ENCODE data around the gene FGF14.

DNA sequence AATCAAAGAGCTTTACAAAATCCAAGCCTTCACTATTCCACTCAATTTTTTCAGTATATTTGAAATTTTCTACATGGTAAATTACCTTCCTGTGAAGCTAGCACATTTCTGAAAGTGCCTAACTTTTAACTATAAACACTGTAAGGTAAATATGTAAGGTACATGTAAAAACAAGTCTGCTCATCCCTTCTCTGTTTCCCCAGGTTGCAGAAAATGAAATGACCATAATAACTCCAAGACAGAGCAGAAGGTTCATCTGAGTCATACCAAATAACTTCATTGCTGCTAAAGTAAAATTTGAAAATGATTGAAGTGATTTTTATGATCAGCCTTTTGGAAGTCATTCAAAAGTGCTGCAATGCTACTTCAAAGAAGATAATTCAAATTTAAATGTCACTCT is 28.6 kb downstream of the FGF14 start:
- TF ChIP-seq, protein P1, sequence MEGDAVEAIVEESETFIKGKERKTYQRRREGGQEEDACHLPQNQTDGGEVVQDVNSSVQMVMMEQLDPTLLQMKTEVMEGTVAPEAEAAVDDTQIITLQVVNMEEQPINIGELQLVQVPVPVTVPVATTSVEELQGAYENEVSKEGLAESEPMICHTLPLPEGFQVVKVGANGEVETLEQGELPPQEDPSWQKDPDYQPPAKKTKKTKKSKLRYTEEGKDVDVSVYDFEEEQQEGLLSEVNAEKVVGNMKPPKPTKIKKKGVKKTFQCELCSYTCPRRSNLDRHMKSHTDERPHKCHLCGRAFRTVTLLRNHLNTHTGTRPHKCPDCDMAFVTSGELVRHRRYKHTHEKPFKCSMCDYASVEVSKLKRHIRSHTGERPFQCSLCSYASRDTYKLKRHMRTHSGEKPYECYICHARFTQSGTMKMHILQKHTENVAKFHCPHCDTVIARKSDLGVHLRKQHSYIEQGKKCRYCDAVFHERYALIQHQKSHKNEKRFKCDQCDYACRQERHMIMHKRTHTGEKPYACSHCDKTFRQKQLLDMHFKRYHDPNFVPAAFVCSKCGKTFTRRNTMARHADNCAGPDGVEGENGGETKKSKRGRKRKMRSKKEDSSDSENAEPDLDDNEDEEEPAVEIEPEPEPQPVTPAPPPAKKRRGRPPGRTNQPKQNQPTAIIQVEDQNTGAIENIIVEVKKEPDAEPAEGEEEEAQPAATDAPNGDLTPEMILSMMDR (IDR thresholded peaks at IDR 0.05) = no peak
- TF ChIP-seq RAD21 (IDR thresholded peaks at IDR 0.05; ENCODE audit: low read length) = no peak
- TF ChIP-seq, protein P2, sequence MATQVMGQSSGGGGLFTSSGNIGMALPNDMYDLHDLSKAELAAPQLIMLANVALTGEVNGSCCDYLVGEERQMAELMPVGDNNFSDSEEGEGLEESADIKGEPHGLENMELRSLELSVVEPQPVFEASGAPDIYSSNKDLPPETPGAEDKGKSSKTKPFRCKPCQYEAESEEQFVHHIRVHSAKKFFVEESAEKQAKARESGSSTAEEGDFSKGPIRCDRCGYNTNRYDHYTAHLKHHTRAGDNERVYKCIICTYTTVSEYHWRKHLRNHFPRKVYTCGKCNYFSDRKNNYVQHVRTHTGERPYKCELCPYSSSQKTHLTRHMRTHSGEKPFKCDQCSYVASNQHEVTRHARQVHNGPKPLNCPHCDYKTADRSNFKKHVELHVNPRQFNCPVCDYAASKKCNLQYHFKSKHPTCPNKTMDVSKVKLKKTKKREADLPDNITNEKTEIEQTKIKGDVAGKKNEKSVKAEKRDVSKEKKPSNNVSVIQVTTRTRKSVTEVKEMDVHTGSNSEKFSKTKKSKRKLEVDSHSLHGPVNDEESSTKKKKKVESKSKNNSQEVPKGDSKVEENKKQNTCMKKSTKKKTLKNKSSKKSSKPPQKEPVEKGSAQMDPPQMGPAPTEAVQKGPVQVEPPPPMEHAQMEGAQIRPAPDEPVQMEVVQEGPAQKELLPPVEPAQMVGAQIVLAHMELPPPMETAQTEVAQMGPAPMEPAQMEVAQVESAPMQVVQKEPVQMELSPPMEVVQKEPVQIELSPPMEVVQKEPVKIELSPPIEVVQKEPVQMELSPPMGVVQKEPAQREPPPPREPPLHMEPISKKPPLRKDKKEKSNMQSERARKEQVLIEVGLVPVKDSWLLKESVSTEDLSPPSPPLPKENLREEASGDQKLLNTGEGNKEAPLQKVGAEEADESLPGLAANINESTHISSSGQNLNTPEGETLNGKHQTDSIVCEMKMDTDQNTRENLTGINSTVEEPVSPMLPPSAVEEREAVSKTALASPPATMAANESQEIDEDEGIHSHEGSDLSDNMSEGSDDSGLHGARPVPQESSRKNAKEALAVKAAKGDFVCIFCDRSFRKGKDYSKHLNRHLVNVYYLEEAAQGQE (IDR thresholded peaks at IDR 0.05; ENCODE audit: low read depth, low read length) = no peak
- TF ChIP-seq JUND (IDR thresholded peaks at IDR 0.05) = no peak
- no peak for TF ChIP-seq MXI1 (IDR thresholded peaks at IDR 0.05; ENCODE audit: low read depth, low read length)
- TF ChIP-seq FOXJ3 (CRISPR knock-in tag; IDR thresholded peaks at IDR 0.05) = no peak
- TF ChIP-seq POLR2AphosphoS5 (IDR thresholded peaks at IDR 0.05; ENCODE audit: low read depth, low read length) = no peak
- no peak for TF ChIP-seq NFIC (IDR thresholded peaks at IDR 0.05; ENCODE audit: borderline replicate concordance)
- TF ChIP-seq, protein P3, sequence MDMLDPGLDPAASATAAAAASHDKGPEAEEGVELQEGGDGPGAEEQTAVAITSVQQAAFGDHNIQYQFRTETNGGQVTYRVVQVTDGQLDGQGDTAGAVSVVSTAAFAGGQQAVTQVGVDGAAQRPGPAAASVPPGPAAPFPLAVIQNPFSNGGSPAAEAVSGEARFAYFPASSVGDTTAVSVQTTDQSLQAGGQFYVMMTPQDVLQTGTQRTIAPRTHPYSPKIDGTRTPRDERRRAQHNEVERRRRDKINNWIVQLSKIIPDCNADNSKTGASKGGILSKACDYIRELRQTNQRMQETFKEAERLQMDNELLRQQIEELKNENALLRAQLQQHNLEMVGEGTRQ (IDR thresholded peaks at IDR 0.05; ENCODE audit: borderline replicate concordance, low read depth, low read length) = no peak

Measured in SK-N-SH (cell line).